ENCODE data around the gene RAB34.

Gene RAB34

GRCh38 chr17:28712032-28712704 lies 5.5 kb downstream of the RAB34 start:
- peak in 1 of 2 donors; percentile 58 for DNase-seq (ENCODE audit: low read depth in 2 of 2)

- DNase-seq (ENCODE audit: low read depth in 2 of 2): no peak
Measured at GRCh38 chr17:28711723-28712031, 6.0 kb downstream of the RAB34 start, which contains the start of gene PROCA1. PROCA1 (minus strand) TSS chr17:28711888; CDS start chr17:28711660, 228 bp downstream.

- DNase-seq (ENCODE audit: low read depth in 2 of 2): peak; percentile 76 to 81
Measured at GRCh38 chr17:28710861-28711722, 6.6 kb downstream of the RAB34 start.

- no peak for DNase-seq (ENCODE audit: low read depth in 2 of 2)
Measured at GRCh38 chr17:28707339-28707720, 10.3 kb downstream of the RAB34 start.

- DNase-seq (ENCODE audit: low read depth in 2 of 2): no peak
Measured at GRCh38 chr17:28706471-28707338, 11.0 kb downstream of the RAB34 start.

GRCh38 chr17:28705728-28706334 lies 11.8 kb downstream of the RAB34 start:
- DNase-seq (ENCODE audit: low read depth in 2 of 2): no peak

GRCh38 chr17:28705074-28705659 lies 12.5 kb downstream of the RAB34 start:
- no peak for DNase-seq (ENCODE audit: low read depth in 2 of 2)

- DNase-seq (ENCODE audit: low read depth in 2 of 2): no peak
Measured at GRCh38 chr17:28704219-28704858, 13.3 kb downstream of the RAB34 start.

- no peak for DNase-seq (ENCODE audit: low read depth in 2 of 2)
Measured at GRCh38 chr17:28703552-28704218, 14.0 kb downstream of the RAB34 start.

- no peak for DNase-seq (ENCODE audit: low read depth in 2 of 2)
Measured at GRCh38 chr17:28702752-28703150, 14.9 kb downstream of the RAB34 start.

GRCh38 chr17:28702026-28702751 lies 15.5 kb downstream of the RAB34 start:
- DNase-seq (ENCODE audit: low read depth in 2 of 2): no peak

- no peak for DNase-seq (ENCODE audit: low read depth in 2 of 2)
Measured at GRCh38 chr17:28700830-28701492, 16.7 kb downstream of the RAB34 start.

- DNase-seq (ENCODE audit: low read depth in 2 of 2): no peak
Measured at GRCh38 chr17:28700278-28700677, 17.4 kb downstream of the RAB34 start.

- no peak for DNase-seq (ENCODE audit: low read depth in 2 of 2)
Measured at GRCh38 chr17:28698253-28698941, 19.3 kb downstream of the RAB34 start.

- no peak for DNase-seq (ENCODE audit: low read depth in 2 of 2)
Measured at GRCh38 chr17:28693869-28694268, 23.8 kb downstream of the RAB34 start.

- DNase-seq (ENCODE audit: low read depth in 2 of 2): no peak
Measured at GRCh38 chr17:28689011-28689410, 28.7 kb downstream of the RAB34 start.

GRCh38 chr17:28688481-28688880 lies 29.2 kb downstream of the RAB34 start:
- DNase-seq (ENCODE audit: low read depth in 2 of 2): no peak

- no peak for DNase-seq (ENCODE audit: low read depth in 2 of 2)
Measured at GRCh38 chr17:28686296-28686695, 31.4 kb downstream of the RAB34 start.

GRCh38 chr17:28685366-28685765 lies 32.3 kb downstream of the RAB34 start:
- DNase-seq (ENCODE audit: low read depth in 2 of 2): no peak

Data from stimulated activated CD8-positive, alpha-beta memory T cell treated with anti-CD3 and anti-CD28 coated beads, Interleukin-7, amount 100 ng/mL, for 4 hours (primary cell).